ENCODE results near the gene ERBB2.
A peak's percentile ranks its signal among the peaks of the same experiment; 100 is the strongest.
"Not testable (repeated sequence)": the region's sequence is repeated elsewhere in the genome, so short reads cannot be mapped to it uniquely, and the experiment has no call there.

ERBB2 gene

DNA sequence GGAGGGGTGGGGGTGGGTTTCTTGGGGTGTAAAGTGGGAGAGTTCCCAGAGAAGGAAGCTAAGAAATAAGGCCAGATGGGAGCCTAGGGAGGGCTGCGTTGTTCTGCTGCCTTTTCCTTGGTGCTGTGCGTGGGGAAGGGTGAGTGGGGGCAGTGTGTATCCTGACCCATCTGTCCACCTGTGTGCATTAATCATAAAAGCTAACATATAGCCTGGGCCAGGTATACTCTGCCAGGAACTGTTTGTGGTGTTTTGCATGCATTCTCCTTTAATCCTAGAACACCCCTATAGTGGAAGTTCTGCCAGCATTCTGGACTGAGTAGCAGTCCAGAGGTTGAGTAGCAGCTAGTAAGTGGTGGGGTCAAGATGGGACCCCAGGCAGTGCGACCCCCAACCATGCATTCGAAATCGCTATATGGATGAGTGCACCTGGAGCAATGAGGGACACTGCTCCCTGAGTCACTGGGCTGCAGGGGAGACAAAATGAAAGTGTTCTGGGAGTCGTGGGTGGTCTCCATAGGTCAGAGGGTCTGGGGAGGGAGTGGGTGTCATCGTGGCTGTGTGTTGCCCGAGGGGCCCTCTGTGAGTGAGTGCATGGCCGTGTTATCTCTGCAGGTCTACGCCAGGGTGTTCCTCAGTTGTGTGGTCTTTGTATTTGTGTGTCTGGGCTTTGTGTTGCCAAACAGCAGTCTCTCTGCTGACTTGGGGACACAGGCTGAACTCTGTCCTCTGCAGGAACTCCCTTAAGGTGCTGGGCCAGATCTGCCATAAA, 1.3 kb downstream of the ERBB2 start:
- no peak for DNase-seq (ENCODE audit: low read depth, low spot score)
- H3K27ac ChIP-seq: peak overlapping the region; percentile 56

DNA sequence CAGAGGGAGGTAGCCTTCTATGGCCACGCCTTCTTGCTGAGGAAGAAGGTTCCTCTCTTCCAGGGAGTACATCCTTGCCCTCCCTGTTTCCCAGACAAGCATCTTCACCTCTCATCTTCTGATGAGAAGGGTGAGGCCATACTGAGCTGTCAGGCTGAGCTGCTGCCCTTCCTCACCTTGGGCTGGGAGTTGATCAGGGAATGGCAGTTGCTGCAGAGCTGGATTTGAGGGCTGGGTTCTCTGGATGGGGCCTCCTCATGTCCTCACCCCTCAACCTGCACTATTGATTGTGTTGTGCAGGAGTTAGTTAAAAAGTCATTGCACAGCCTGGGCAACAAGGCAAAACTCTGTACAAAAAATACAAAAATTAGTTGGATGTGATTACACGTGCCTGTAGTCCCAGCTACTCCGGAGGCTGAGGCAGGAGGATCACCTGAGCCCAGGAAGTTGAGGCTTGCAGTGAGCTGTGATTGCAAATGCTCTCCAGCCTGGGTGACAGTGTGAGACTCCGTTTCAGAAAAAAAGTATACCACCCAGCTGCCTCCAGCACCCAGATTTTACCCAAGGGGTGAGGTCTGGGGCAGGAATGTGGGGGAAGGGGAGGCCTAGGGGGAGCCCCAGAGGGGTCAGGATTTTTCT, 2.0 kb downstream of the ERBB2 start:
- H3K27ac ChIP-seq: no peak overlapping the region
- DNase-seq (ENCODE audit: low read depth, low spot score): no peak

DNA sequence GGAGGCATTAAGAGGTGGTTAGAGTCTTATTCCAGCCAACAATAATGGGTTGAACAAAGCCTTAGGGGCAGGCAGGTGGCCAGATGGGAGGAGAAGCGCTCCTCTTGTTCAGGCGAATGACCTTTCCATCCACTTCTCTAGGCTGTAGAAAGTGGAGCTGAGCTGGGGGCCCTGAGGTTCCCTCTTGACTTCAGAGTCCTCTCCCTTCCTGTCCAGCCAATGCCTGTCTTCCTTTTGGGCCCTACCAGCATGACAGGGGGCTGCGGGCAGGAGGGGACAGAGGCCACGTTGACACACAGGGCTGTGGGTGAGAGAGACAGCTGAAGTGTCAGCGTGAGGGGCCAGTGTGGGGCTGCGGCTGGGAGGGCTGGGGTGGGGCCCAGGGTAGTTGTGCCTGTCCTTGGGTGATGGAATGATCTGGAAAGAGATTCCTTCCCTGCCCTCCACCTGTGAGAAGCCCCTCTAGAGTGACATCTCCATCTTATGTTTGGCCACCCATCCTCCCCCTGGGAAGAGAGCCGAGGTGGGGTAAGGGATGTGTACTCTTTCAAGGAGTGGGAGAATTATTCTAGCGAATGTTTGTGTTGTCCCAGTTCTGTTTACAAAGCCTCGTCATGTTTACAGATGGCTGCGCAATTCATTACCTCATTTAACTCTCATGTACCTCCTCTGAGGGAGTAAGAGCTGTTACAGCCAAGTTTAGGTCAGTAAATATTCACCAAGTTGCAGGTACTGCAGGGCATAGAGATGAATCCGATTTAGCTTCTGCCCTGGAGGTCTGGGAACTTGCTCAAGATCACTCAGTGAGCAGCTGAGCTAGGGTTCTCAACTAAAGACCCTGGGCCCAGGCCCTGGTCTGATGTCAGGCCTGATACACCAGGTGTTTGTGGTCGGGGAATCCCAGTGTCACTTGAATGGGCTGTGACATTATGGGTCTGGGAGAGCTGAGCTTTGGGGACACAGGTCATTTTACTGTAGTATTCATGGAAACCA, 3.3 kb downstream of the ERBB2 start:
- no peak for DNase-seq (ENCODE audit: low read depth, low spot score)

DNA sequence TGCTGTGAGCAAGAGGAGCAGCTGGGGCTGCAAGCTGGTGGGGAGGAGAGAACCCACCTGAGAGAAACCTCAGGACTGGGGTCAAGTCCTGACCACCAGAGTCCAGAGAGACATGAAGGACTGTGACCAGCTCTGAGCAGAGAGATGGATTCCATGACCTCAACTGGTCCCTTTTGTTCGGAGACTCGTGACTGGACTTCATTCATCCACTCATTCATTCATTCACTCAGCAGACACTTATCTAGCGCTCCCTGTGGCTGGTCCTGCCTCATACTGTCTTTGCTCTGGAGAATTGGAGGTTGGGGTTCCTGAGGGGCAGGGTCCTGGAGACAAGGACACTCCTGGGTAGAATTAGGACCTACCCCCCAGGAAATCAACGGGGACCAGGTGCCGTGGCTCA, 4.0 kb downstream of the ERBB2 start:
- H3K27ac ChIP-seq: peak overlapping the region; percentile 12
- no peak for DNase-seq (ENCODE audit: low read depth, low spot score)

More for the DNA sequence above, 3.3 kb downstream of the ERBB2 start:
- peak overlapping the region; percentile 12 for H3K27ac ChIP-seq

DNA sequence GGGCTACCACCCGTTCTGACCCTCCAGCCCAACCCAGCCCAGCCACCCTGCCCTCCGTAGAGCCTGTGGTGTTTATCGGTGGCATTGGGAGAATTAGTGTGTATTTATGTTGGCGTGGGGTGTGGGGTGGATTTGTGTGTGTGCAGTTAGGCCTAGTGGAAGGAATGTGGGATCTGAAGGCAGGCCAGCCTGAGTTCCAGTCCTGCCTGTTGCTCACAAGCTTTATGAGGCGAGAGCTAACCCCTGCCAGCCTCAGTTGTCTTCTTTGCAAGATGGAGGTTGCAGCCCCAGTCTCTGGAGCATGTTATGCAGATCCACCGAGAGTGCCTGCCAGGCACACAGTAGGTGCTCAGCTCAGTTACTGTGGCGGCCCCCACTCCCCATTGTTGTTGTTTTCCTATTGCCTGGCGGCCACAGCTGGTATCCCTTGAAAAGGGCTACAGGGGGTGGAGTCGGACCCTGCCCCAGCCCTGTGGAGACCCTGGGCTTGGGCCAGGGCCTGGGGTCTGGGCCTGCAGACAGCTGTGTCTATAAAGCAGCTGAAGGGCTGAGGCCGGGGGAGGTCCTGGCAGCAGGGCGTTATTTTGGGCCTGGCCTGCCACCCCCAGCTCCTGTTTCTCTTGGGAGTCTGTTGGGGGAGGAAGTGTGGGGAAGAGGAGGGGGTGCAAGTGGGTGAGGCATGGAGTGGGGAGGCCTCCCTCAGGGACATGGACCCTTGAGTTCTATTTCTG, 5.1 kb downstream of the ERBB2 start:
- H3K27ac ChIP-seq: peak overlapping the region; percentile 86
- no peak for DNase-seq (ENCODE audit: low read depth, low spot score)

DNA sequence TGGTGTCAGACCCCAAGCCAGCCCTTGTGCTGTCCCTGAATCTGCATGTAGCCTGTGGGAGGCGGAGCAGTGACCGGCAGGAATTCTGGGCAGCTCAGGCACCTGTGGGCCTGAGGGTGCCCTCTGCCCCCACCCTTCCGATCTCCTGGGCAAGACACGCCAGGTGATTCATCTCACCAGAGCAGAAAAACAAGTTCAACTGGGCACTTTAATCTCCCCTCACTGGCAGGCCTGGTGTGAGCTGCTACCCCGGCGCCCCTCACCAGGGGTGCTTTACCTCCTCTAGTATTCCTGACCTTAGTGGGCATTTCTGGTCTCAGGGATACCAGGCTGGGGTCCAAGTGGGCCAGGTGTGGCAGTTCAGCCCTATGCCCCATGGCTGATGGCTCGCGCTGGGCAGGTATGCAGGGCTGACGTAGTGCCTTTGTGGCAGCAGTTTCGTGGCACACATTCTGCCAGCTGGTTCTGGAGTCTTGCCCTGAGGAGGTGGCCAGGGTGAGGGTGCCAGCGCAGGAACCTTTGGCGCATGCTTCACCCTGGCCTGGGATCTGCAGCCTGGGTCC, 6.0 kb downstream of the ERBB2 start:
- peak overlapping the region; percentile 86 for H3K27ac ChIP-seq
- DNase-seq (ENCODE audit: low read depth, low spot score): no peak

DNA sequence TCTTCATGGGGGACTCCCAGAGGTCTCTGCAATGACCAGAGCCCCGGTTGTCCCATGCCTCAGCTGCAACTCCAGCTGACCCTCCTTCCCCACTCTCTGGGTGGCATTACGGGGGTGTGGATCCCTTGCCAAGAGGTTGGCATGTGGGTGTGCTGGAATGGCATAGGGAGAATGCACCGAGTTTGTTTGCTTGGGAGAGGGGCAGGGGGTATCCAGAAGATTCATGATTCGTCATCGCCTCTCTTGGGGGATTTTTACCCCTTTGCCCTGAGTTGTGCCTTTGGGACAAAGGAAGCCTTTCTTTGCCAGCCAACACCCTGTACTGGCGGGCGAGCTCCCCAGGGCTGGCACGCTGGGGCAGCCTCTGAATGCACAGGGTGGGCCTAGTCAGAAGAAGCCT, 6.5 kb downstream of the ERBB2 start:
- DNase-seq (ENCODE audit: low read depth, low spot score): no peak
- peak overlapping the region; percentile 86 for H3K27ac ChIP-seq

DNA sequence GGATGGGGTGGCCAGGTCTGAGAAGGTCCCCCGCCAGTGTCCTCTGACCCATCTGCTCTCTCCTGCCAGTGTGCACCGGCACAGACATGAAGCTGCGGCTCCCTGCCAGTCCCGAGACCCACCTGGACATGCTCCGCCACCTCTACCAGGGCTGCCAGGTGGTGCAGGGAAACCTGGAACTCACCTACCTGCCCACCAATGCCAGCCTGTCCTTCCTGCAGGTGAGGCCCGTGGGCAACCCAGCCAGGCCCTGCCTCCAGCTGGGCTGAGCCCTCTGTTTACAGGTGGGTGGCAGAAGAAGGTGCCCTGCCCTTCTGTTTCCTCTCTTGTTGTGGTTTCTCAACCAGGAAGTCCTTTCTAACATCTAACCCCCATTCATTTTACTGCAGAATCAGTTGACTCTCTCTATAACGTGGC, 7.1 kb downstream of the ERBB2 start:
- no peak for DNase-seq (ENCODE audit: low read depth, low spot score)
- H3K27ac ChIP-seq: peak overlapping the region; percentile 86

DNA sequence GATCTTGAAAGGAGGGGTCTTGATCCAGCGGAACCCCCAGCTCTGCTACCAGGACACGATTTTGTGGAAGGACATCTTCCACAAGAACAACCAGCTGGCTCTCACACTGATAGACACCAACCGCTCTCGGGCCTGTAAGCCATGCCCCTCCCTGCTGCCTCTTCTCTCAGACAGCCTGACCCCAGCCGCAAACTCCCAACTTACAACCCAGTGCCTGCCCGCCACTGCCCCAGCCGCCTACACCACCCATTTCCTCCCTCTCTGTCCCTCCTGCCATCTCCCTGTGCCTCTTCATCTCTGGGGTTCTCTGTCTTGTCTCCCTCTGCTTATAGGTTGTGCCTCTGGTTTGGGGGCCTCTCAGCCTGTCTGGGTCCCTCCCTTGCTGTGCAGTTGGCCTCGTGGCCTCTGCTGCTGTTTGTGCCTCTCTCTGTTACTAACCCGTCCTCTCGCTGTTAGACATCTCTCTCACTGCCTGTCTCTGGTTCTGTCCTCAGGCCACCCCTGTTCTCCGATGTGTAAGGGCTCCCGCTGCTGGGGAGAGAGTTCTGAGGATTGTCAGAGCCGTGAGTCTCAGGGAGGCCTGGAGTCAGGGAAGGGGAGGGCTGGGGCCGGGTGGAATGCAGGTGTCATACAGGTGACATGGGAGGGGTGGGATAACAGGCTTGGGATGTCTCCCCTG, 9.6 kb downstream of the ERBB2 start:
- H3K27ac ChIP-seq: no peak overlapping the region
- DNase-seq (ENCODE audit: low read depth, low spot score): no peak

DNA sequence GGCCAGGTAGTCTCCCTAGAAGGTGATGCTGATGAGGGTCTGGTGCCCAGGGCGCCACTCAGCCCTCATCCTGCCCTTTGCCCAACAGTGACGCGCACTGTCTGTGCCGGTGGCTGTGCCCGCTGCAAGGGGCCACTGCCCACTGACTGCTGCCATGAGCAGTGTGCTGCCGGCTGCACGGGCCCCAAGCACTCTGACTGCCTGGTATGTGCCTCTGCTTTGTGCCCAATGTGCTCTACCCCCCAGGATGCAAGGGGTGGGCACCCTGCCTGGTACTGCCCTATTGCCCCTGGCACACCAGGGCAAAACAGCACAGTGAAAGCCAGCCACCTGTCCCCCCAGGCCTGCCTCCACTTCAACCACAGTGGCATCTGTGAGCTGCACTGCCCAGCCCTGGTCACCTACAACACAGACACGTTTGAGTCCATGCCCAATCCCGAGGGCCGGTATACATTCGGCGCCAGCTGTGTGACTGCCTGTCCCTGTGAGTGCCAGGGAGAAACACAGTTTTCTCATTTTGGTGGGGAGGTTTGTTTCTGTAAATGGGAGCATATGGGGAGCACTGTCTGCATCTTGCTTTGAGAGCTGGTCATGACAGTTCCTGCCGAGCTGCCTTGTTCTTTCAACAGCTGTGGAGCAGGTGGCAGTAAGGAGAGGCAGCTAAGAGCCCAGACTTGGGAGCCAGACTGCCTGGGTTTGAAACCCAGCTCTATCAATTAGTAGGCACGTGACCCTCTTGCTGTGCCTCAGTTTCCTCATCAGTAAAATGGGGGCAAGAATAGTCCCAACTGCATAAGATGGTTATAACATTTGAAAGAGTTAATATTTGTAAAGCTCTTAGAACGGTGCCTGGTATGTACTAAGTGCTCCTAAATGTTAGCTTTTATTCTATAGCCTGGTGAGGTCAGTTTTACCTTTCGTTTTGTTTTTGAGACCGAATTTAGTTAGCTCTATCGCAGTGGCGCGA, 10.4 kb downstream of the ERBB2 start:
- no peak for DNase-seq (ENCODE audit: low read depth, low spot score)
- no peak overlapping the region for H3K27ac ChIP-seq

DNA sequence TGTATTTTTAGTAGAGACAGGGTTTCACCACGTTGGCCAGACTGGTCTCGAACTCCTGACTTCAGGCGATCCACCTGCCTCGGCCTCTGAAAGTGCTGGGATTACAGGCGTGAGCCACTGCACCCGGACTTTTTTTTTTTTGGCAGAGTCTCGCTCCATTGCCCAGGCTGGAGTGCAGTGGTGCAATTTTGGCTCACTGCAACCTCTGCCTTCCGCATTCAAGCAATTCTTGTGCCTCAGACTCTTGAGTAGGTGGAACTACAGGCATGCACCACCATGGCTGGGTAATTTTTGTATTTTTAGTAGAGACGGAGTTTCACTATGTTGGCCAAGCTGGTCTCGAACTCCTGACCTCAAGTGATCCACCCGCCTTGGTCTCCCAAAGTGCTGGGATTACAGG, 11.2 kb downstream of the ERBB2 start:
- not testable (repeated sequence) for H3K27ac ChIP-seq; DNase-seq (ENCODE audit: low read depth, low spot score)

DNA sequence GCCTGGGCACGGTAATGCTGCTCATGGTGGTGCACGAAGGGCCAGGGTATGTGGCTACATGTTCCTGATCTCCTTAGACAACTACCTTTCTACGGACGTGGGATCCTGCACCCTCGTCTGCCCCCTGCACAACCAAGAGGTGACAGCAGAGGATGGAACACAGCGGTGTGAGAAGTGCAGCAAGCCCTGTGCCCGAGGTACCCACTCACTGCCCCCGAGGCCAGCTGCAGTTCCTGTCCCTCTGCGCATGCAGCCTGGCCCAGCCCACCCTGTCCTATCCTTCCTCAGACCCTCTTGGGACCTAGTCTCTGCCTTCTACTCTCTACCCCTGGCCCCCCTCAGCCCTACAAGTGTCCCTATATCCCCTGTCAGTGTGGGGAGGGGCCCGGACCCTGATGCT, 12.0 kb downstream of the ERBB2 start:
- DNase-seq (ENCODE audit: low read depth, low spot score): no peak
- H3K27ac ChIP-seq: no peak overlapping the region

DNA sequence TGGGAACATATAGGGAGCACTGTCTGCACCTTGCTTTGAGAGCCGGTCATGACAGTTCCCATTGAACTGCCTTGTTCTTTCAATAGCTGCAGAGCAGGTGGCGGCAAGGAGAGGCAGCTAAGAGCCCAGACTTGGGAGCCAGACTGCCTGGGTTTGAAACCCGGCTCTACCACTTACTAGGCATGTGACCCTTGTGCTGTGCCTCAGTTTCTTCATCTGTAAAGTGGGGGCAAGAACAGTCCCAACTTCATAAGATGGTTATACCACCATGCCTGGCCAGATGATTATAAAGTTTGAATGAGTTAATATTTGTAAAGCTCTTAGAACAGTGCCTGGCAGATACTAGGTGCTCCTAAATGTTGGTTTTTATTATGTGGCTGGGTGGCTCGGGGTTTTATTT, 14.4 kb downstream of the ERBB2 start:
- DNase-seq (ENCODE audit: low read depth, low spot score): no peak
- H3K27ac ChIP-seq: no peak overlapping the region

DNA sequence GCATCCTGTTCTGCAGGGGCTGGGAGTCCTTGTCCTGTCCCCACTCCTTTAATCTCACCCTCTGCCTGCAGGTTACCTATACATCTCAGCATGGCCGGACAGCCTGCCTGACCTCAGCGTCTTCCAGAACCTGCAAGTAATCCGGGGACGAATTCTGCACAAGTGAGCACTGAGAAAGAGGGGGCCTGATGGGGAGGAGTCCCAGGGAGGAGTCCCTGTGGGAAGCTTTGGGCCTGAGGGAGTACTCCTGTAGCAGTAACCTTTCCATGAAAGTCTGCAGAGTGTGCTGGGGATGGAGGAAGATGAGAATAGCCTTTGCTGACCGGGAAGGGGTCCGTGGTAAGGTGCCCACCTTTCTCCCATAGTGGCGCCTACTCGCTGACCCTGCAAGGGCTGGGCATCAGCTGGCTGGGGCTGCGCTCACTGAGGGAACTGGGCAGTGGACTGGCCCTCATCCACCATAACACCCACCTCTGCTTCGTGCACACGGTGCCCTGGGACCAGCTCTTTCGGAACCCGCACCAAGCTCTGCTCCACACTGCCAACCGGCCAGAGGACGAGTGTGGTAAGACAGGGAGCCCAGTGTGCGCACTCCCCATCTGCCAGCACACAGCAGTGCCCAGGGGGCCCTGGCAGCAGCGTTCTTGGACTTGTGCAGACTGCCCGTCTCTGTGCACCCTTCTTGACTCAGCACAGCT, 15.7 kb downstream of the ERBB2 start:
- peak overlapping the region; percentile 77 for H3K27ac ChIP-seq
- no peak for DNase-seq (ENCODE audit: low read depth, low spot score)

DNA sequence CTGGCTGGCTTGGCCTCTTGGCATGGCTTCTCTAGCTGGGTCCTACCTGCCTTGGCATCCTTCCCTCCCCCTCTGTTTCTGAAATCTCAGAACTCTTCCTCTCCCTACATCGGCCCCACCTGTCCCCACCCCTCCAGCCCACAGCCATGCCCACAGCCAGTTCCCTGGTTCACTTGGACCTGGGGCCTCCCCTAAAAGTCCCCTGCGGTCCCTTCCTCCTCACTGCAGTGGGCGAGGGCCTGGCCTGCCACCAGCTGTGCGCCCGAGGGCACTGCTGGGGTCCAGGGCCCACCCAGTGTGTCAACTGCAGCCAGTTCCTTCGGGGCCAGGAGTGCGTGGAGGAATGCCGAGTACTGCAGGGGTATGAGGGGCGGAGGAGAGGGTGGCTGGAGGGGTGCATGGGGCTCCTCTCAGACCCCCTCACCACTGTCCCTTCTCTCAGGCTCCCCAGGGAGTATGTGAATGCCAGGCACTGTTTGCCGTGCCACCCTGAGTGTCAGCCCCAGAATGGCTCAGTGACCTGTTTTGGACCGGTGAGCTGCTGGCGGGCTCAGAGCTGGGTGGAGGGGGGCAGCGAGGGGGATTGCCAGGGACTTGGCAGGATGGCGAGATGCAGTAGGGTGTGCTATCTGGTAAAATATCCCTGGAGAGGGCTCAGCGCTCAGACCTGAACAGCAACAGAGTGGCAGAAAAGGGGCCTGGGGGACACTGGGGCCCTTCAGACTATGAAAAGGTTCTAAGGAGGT, 16.4 kb downstream of the ERBB2 start:
- H3K27ac ChIP-seq: peak overlapping the region; percentile 77
- DNase-seq (ENCODE audit: low read depth, low spot score): no peak

DNA sequence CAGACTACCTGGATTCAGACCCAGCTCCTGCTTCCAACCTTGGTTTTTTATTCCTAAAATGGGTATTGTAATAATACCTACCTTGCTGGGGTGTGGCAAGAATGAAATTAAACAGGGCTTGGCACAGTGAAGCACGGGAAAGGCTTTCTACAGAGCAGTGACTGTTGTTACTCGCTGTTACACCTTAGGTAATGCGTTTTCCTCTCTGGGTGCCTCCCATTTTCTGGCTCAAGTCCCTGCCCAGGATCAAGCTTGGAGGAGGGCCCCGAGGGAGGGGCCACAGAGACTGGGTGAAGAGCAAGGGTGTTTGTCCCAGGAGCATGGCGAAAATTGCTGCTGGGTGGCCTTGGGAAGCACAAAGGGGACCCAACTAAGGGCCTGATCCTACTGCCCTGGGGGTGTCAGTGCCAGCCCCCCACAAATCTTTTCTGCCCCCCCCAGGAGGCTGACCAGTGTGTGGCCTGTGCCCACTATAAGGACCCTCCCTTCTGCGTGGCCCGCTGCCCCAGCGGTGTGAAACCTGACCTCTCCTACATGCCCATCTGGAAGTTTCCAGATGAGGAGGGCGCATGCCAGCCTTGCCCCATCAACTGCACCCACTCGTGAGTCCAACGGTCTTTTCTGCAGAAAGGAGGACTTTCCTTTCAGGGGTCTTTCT, 17.1 kb downstream of the ERBB2 start:
- no peak for DNase-seq (ENCODE audit: low read depth, low spot score)
- H3K27ac ChIP-seq: peak overlapping the region; percentile 77
